Stimulated activated naive CD4-positive, alpha-beta T cell (primary cell): ENCODE data around the gene GOLGA6C.
"Not testable (repeated sequence)": the region's sequence is repeated elsewhere in the genome, so short reads cannot be mapped to it uniquely, and the experiment has no call there.

Source experiments
- DNase-seq, 6 experiments: peaks; one replicate each; lab custom pipeline; 2025; lab: John Stamatoyannopoulos, UW

Gene GOLGA6C

GRCh38 chr15:75258620-75259343 is 648 bp downstream of the GOLGA6C start:
- DNase-seq, result not testable (repeated sequence)

GRCh38 chr15:75259873-75260272 is 1.7 kb downstream of the GOLGA6C start:
- not testable (repeated sequence) for DNase-seq

- not testable (repeated sequence) for DNase-seq
Measured at GRCh38 chr15:75273751-75274359, 15.7 kb downstream of the GOLGA6C start.

GRCh38 chr15:75274509-75275107 is 16.5 kb downstream of the GOLGA6C start:
- not testable (repeated sequence) for DNase-seq

- DNase-seq, result not testable (repeated sequence)
Measured at GRCh38 chr15:75275617-75276016, 17.5 kb downstream of the GOLGA6C start.

- not testable (repeated sequence) for DNase-seq
Measured at GRCh38 chr15:75278497-75278896, 20.4 kb downstream of the GOLGA6C start.

GRCh38 chr15:75282572-75282971 is 24.4 kb downstream of the GOLGA6C start, which contains the start of gene GOLGA6D:
Gene GOLGA6D (plus strand): TSS chr15:75282835. CDS start chr15:75282876, 41 bp downstream.
- not testable (repeated sequence) for DNase-seq

- not testable (repeated sequence) for DNase-seq
Measured at GRCh38 chr15:75284152-75284551, 26.0 kb downstream of the GOLGA6C start.

- not testable (repeated sequence) for DNase-seq
Measured at GRCh38 chr15:75293660-75294059, 35.5 kb downstream of the GOLGA6C start.

- DNase-seq, result not testable (repeated sequence)
Measured at GRCh38 chr15:75298541-75299310, 40.6 kb downstream of the GOLGA6C start.

- DNase-seq, result not testable (repeated sequence)
Measured at GRCh38 chr15:75299311-75299688, 41.2 kb downstream of the GOLGA6C start.

- not testable (repeated sequence) for DNase-seq
Measured at GRCh38 chr15:75300026-75300425, 41.9 kb downstream of the GOLGA6C start.

GRCh38 chr15:75302318-75302717 is 44.2 kb downstream of the GOLGA6C start:
- DNase-seq, result no peak

GRCh38 chr15:75302753-75303152 is 44.6 kb downstream of the GOLGA6C start:
- DNase-seq, result not testable (repeated sequence)

GRCh38 chr15:75306188-75306587 is 48.1 kb downstream of the GOLGA6C start:
- no peak for DNase-seq

GRCh38 chr15:75307778-75308390 is 49.8 kb downstream of the GOLGA6C start:
- no peak for DNase-seq

GRCh38 chr15:75309711-75310110 is 51.6 kb downstream of the GOLGA6C start:
- no peak for DNase-seq

- not testable (repeated sequence) for DNase-seq
Measured at GRCh38 chr15:75312548-75312947, 54.4 kb downstream of the GOLGA6C start.

GRCh38 chr15:75313116-75313845 is 55.1 kb downstream of the GOLGA6C start:
- DNase-seq, result no peak

GRCh38 chr15:75314552-75315290 is 56.6 kb downstream of the GOLGA6C start:
- DNase-seq, result no peak
